ENCODE measurements around the gene IQCE. TPM values are rescaled to one million over a fixed set of nuclear protein-coding genes. Genes with fewer than 3 reads are reported as not detected.

IQCE gene
- 27.8 TPM for total RNA-seq
- polyA plus RNA-seq (ENCODE audit: insufficient read depth, low read depth, low replicate concordance), result 6.1 TPM
- long read RNA-seq, donor 1, result 0 reads
- long read RNA-seq, donor 2, partial matches to known transcripts, result 6 of 6 reads
- long read RNA-seq, donor 2, other reads (novel, unspliced or antisense), result 0 of 6 reads
- long read RNA-seq, donor 3, partial matches to known transcripts, result 5 of 5 reads
- long read RNA-seq, donor 3, other reads (novel, unspliced or antisense), result 0 of 5 reads
- long read RNA-seq, donor 4, full-length matches to known transcripts, result 2 of 8 reads
- long read RNA-seq, donor 4, partial matches to known transcripts, result 0 of 8 reads
- long read RNA-seq, donor 4, other reads (novel, unspliced or antisense), result 6 of 8 reads
- long read RNA-seq, donor 5, result 0 reads
- long read RNA-seq, donor 6, result 0 reads
- long read RNA-seq, donor 7, full-length matches to known transcripts, result 5 of 25 reads
- long read RNA-seq, donor 7, partial matches to known transcripts, result 16 of 25 reads
- long read RNA-seq, donor 7, other reads (novel, unspliced or antisense), result 4 of 25 reads
- long read RNA-seq, donor 8, full-length matches to known transcripts, result 1 of 12 reads
- long read RNA-seq, donor 8, partial matches to known transcripts, result 11 of 12 reads
- long read RNA-seq, donor 8, other reads (novel, unspliced or antisense), result 0 of 12 reads
- long read RNA-seq, donor 9, full-length matches to known transcripts, result 1 of 16 reads
- long read RNA-seq, donor 9, partial matches to known transcripts, result 15 of 16 reads
- long read RNA-seq, donor 9, other reads (novel, unspliced or antisense), result 0 of 16 reads
- long read RNA-seq, donor 10, full-length matches to known transcripts, result 4 of 40 reads
- long read RNA-seq, donor 10, partial matches to known transcripts, result 36 of 40 reads
- long read RNA-seq, donor 10, other reads (novel, unspliced or antisense), result 0 of 40 reads

- peak within 1 kb of the TSS; percentile 18 to 65 (median 54) for H3K9ac ChIP-seq (ENCODE audit: low read length in 3 of 3)
- no peaks in the 10 kb centered on the region for H3K9me3 ChIP-seq (ENCODE audit: control insufficient read depth in 2 of 3, insufficient read depth in 1 of 3, low read length in 3 of 3)
- TF ChIP-seq, protein P1, sequence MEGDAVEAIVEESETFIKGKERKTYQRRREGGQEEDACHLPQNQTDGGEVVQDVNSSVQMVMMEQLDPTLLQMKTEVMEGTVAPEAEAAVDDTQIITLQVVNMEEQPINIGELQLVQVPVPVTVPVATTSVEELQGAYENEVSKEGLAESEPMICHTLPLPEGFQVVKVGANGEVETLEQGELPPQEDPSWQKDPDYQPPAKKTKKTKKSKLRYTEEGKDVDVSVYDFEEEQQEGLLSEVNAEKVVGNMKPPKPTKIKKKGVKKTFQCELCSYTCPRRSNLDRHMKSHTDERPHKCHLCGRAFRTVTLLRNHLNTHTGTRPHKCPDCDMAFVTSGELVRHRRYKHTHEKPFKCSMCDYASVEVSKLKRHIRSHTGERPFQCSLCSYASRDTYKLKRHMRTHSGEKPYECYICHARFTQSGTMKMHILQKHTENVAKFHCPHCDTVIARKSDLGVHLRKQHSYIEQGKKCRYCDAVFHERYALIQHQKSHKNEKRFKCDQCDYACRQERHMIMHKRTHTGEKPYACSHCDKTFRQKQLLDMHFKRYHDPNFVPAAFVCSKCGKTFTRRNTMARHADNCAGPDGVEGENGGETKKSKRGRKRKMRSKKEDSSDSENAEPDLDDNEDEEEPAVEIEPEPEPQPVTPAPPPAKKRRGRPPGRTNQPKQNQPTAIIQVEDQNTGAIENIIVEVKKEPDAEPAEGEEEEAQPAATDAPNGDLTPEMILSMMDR (IDR thresholded peaks at IDR 0.05; ENCODE audit: borderline replicate concordance, extremely low read depth, insufficient read depth), result peak; percentile 22
- no peak for FAIRE-seq
- peak within 1 kb of the TSS; percentile 25 to 32 for H3K27ac ChIP-seq (ENCODE audit: low read depth in 2 of 2, low read length in 2 of 2)
- intact Hi-C loops (cut with DNase I), result no loop called here
- H3K4me1 ChIP-seq (ENCODE audit: control insufficient read depth in 2 of 3, insufficient read depth in 2 of 3, low read depth in 1 of 3, low read length in 3 of 3), result peaks cover 0 to 12% (median 8%) of the 10 kb centered on the region in 3 donors
- H3K4me3 ChIP-seq (ENCODE audit: low read length in 3 of 3), result peak within 1 kb of the TSS; percentile 51 to 79 (median 61)
- no peaks in the 10 kb centered on the region for H3K36me3 ChIP-seq (ENCODE audit: control insufficient read depth in 2 of 3, insufficient read depth in 3 of 3, low read length in 3 of 3)
- no peaks in the 10 kb centered on the region for H3K27me3 ChIP-seq (ENCODE audit: control insufficient read depth, insufficient read depth, low read length)
- DNase-seq, result peak; percentile 92 to 98 (median 97)
These were observed at the start of gene IQCE for GRCh38 chr7:2558629-2559282. TSS of gene IQCE (plus strand) at chr7:2558979. CDS start at chr7:2559182, 203 bp downstream.

DNA sequence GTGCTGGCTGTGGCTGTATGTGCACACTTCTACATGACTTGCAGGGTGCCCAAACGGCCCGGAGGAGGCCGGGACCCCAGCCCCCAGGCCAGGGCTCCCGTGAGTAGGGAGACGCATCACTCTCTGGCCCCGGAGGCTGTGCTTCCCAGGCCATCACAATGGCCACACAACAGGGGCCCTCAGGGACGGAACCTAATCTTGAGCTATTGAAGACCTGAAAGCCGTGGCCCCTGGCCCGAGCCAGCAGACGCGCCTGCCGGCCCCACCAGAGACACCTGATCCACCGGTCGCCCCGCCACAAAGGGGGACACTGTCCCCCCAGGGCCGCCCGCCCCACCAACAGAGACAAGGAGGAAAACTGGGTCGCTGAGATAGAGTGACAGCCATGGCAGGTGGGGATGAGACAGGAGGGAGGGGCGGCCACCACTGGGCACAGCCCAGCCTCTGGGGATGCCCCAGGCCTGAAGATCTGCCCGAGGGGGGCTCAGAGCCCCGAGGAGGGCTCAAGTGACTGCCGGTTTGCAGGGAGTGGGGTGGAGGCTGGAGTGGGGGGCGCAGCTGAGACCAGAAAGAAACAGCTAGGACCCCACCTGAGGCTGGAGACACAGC, 49.4 kb upstream of the IQCE start:
- H3K36me3 ChIP-seq (ENCODE audit: control insufficient read depth in 2 of 3, insufficient read depth in 3 of 3, low read length in 3 of 3), result no peaks in the 10 kb centered on the region
- H3K4me3 ChIP-seq (ENCODE audit: low read length in 3 of 3), result no peak overlapping the region
- H3K9ac ChIP-seq (ENCODE audit: low read length in 3 of 3), result no peak overlapping the region
- H3K27ac ChIP-seq (ENCODE audit: low read depth in 2 of 2, low read length in 2 of 2), result no peak overlapping the region
- intact Hi-C loops (cut with DNase I), result no loop called here
- TF ChIP-seq, protein P1 (IDR thresholded peaks at IDR 0.05; ENCODE audit: borderline replicate concordance, extremely low read depth, insufficient read depth), result no peak
- H3K4me1 ChIP-seq (ENCODE audit: control insufficient read depth in 2 of 3, insufficient read depth in 2 of 3, low read depth in 1 of 3, low read length in 3 of 3), result peaks cover 0 to 24% (median 5%) of the 10 kb centered on the region in 3 donors
- DNase-seq (no peak), FAIRE-seq (no peak)
- no peaks in the 10 kb centered on the region for H3K27me3 ChIP-seq (ENCODE audit: control insufficient read depth, insufficient read depth, low read length)
- no peaks in the 10 kb centered on the region for H3K9me3 ChIP-seq (ENCODE audit: control insufficient read depth in 2 of 3, insufficient read depth in 1 of 3, low read length in 3 of 3)

DNA sequence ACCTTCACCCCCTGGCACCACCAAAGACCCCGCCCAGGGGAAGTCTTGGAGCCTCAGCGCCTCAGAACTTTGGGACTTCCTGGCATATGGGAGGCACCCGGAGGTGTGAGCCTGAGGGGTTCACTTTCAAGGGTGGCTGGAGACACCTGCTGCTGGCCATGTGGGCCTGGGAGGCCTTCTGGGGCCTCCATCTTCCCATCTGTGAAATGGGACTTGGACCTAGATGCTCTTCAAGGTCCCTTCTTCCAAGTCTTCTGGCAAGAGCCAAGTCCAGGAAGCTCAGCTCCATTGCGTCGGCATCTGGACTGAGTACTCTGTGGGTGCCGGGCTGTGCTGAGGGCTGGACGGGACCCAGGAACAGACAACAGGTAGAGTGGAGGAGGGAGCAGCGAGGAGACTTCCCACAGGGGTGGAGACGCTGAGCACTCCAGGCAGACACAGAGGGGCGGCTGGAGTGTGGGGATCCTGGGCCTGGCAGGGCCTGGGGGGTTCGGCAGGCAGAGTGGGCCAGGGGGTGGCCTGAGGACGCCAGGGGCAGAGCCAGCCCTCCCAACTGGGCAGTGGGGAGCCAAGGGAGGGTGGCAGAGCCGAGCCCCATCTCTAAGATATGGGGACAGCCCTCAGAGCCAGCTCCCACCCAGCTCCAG, 48.5 kb upstream of the IQCE start:
- DNase-seq, result no peak
- Histone ChIP-seq H3K4me1 (ENCODE audit: control insufficient read depth in 2 of 3, insufficient read depth in 2 of 3, low read depth in 1 of 3, low read length in 3 of 3) (peaks cover 0 to 24% (median 5%) of the 10 kb centered on the region in 3 donors), H3K4me3 (ENCODE audit: low read length in 3 of 3) (no peak overlapping the region), H3K27ac (ENCODE audit: low read depth in 2 of 2, low read length in 2 of 2) (no peak overlapping the region), H3K9ac (ENCODE audit: low read length in 3 of 3) (no peak overlapping the region), H3K36me3 (ENCODE audit: control insufficient read depth in 2 of 3, insufficient read depth in 3 of 3, low read length in 3 of 3) (no peaks in the 10 kb centered on the region), H3K27me3 (ENCODE audit: control insufficient read depth, insufficient read depth, low read length) (no peaks in the 10 kb centered on the region), H3K9me3 (ENCODE audit: control insufficient read depth in 2 of 3, insufficient read depth in 1 of 3, low read length in 3 of 3) (no peaks in the 10 kb centered on the region)
- intact Hi-C loops (cut with DNase I), result no loop called here
- FAIRE-seq, result no peak
- TF ChIP-seq, protein P1 (IDR thresholded peaks at IDR 0.05; ENCODE audit: borderline replicate concordance, extremely low read depth, insufficient read depth), result no peak

All from kidney (tissue), 22 donors.